MM.1S (cell line): ENCODE results near the gene MFSD6L.

Experiments
- CTCF ChIP-seq: fragments of 300-600 bp; sonication (generic); IDR thresholded peaks from 2 replicates; pipeline ENCODE4 v1.5.1; 2016; ENCODE audit warnings: antibody characterized with exemption, low read length, mixed read lengths
- EZH2 ChIP-seq: fragments of 300-600 bp; sonication (generic); optimal IDR thresholded peaks from 2 replicates; pipeline ENCODE3; 2017; ENCODE audit warnings: low read depth, mild to moderate bottlenecking, antibody characterized with exemption, low read length, mixed read lengths
- EZH2phosphoT487 ChIP-seq: fragments of 300-600 bp; sonication (generic); IDR thresholded peaks from 2 replicates; pipeline ENCODE4 v1.6.1; 2018; ENCODE audit warnings: antibody characterized with exemption, low read length

GRCh38 chr17:8762012-8762411 is 37.2 kb downstream of the MFSD6L start:
- TF ChIP-seq EZH2phosphoT487, result no peak
- no peak for TF ChIP-seq CTCF
- no peak for TF ChIP-seq EZH2
